GM12878 (cell line): ENCODE measurements around the gene EDNRA. TPM values are rescaled to one million over a fixed set of nuclear protein-coding genes. Genes with fewer than 3 reads are reported as not detected.

ENCODE experiments used
- ATAC-seq: fragments of 200-7000 bp; cut with Tn5 transposase; 3 replicates; pipeline ENCODE4 v1.9.1; 2020; ENCODE audit warnings: mild to moderate bottlenecking, moderate library complexity
- BruUV-seq: library from RNA; stranded (reverse); fragments of 400-500 nt; replicated peaks from 2 replicates; lab custom pipeline; 2021; lab: Mats Ljungman, UMichigan
- CTCF ChIA-PET: fragments of 300-600 bp; sonication (Branson Sonifier 250); formaldehyde crosslinking; extraction: SDS; loops from one replicate; lab custom pipeline; 2021; ENCODE audit warnings: inconsistent platforms; lab: Yijun Ruan, JAX
- POLR2A ChIA-PET: fragments of 350-600 bp; formaldehyde crosslinking; extraction: SDS; loops from one replicate; lab custom pipeline; 2021; ENCODE audit warnings: inconsistent platforms; lab: Charles Lee
- RAD21 ChIA-PET: fragments of 300-600 bp; sonication (Branson Sonifier 250); formaldehyde crosslinking; loops from one replicate; lab custom pipeline; 2023; ENCODE audit warnings: antibody characterized with exemption; ENCODE audit not compliant: unreplicated experiment; lab: Charles Lee
- SMC1A ChIA-PET: fragments of 300-600 bp; sonication (Branson Sonifier 250); formaldehyde crosslinking; loops from one replicate; lab custom pipeline; 2023; ENCODE audit not compliant: unreplicated experiment, uncharacterized antibody; lab: Charles Lee
- DNase-seq: peaks from one replicate; pipeline ENCODE4 v3.0.0-alpha.2; 2011; ENCODE audit warnings: low read depth, low spot score
- FAIRE-seq: peaks from 3 replicates; lab custom pipeline; 2011; peaks lifted over from hg19 to GRCh38; lab: Jason Lieb, UNC
- H2AFZ ChIP-seq: 2 replicates; pipeline ENCODE4 v1.6.0; 2011; ENCODE audit warnings: low read depth, low read length, control low read depth; ENCODE audit not compliant: control insufficient read depth
- H3K27ac ChIP-seq: 2 replicates; pipeline ENCODE4 v1.5.1; 2011; ENCODE audit warnings: control low read depth; ENCODE audit not compliant: control insufficient read depth, insufficient read depth
- H3K27me3 ChIP-seq, 2 experiments: replicated peaks in 1 of 2; 2 replicates each; pipeline versions ENCODE4 v1.6.0 to v1.6.1; 2011; ENCODE audit warnings: low read length in 1 of 2; ENCODE audit not compliant: control insufficient read depth in 2 of 2, insufficient read depth in 2 of 2
- H3K36me3 ChIP-seq, 2 experiments: 2 replicates each; pipeline ENCODE4 v1.5.1; 2011; ENCODE audit warnings: low read length in 1 of 2; ENCODE audit not compliant: control insufficient read depth in 2 of 2, insufficient read depth in 2 of 2
- H3K4me1 ChIP-seq: 2 replicates; pipeline ENCODE4 v1.6.1; 2011; ENCODE audit warnings: mild to moderate bottlenecking, low read length, moderate library complexity, mixed read lengths; ENCODE audit not compliant: control insufficient read depth, insufficient read depth
- H3K4me2 ChIP-seq: 2 replicates; pipeline ENCODE4 v1.6.0; 2011; ENCODE audit warnings: control low read depth; ENCODE audit not compliant: control insufficient read depth, insufficient read depth
- H3K4me3 ChIP-seq: fragments of 200-600 bp; sonication (generic); 2 replicates; pipeline ENCODE4 v1.5.1; 2016
- H3K79me2 ChIP-seq: 2 replicates; pipeline ENCODE4 v1.6.0; 2011; ENCODE audit warnings: low read length; ENCODE audit not compliant: control insufficient read depth, insufficient read depth
- H3K9ac ChIP-seq: 2 replicates; pipeline ENCODE4 v1.8.0; 2011; ENCODE audit warnings: low read length, control low read depth, mixed read lengths; ENCODE audit not compliant: control insufficient read depth, insufficient read depth
- H3K9me3 ChIP-seq: replicated peaks from 3 replicates; pipeline ENCODE4 v1.5.1; 2011; ENCODE audit warnings: mild to moderate bottlenecking, low read length; ENCODE audit not compliant: control insufficient read depth, insufficient read depth
- H4K20me1 ChIP-seq: 2 replicates; pipeline ENCODE4 v1.6.0; 2011; ENCODE audit not compliant: control insufficient read depth, insufficient read depth
- ATF2 ChIP-seq: IDR thresholded peaks from 2 replicates; pipeline ENCODE4 v1.6.1; 2012; ENCODE audit warnings: low read length, inconsistent platforms
- BACH1 ChIP-seq: fragments of 450-650 bp; IDR thresholded peaks from 2 replicates; pipeline ENCODE4 v1.6.1; 2017; ENCODE audit warnings: mild to moderate bottlenecking, borderline replicate concordance
- BCL3 ChIP-seq: IDR thresholded peaks from 2 replicates; pipeline ENCODE4 v1.6.1; 2011; ENCODE audit warnings: borderline replicate concordance, low read depth, mild to moderate bottlenecking, moderate library complexity, low read length; ENCODE audit not compliant: insufficient read depth, poor library complexity, severe bottlenecking
- HCFC1 ChIP-seq: fragments of 150-350 bp; IDR thresholded peaks from 2 replicates; pipeline ENCODE4 v1.6.1; 2014; ENCODE audit warnings: low read length
- NFYB ChIP-seq: IDR thresholded peaks from 2 replicates; pipeline ENCODE4 v1.6.1; 2011; ENCODE audit warnings: low read depth, mild to moderate bottlenecking, low read length, improper control_type of control experiment, moderate library complexity; ENCODE audit not compliant: insufficient read depth
- PAX5 ChIP-seq: IDR thresholded peaks from 2 replicates; pipeline ENCODE4 v1.6.1; 2011; ENCODE audit warnings: low read depth, low read length, borderline replicate concordance
- PBX3 ChIP-seq: IDR thresholded peaks from 2 replicates; pipeline ENCODE4 v1.6.1; 2011; ENCODE audit warnings: mild to moderate bottlenecking, low read depth, low read length, moderate library complexity; ENCODE audit not compliant: insufficient replicate concordance
- SUPT20H ChIP-seq: IDR thresholded peaks from 2 replicates; pipeline ENCODE4 v1.6.1; 2011; ENCODE audit warnings: low read depth, mild to moderate bottlenecking, low read length, moderate library complexity, borderline replicate concordance; ENCODE audit not compliant: control insufficient read depth
- USF2 ChIP-seq: IDR thresholded peaks from 2 replicates; pipeline ENCODE4 v1.6.1; 2011; ENCODE audit warnings: low read depth, low read length, improper control_type of control experiment, borderline replicate concordance
- ZBED1 ChIP-seq: IDR thresholded peaks from 2 replicates; pipeline ENCODE4 v1.6.1; 2016; ENCODE audit warnings: borderline replicate concordance
- WGBS: methylation state at CpG from one replicate; pipeline ENCODE4 v1.1.6; 2016; ENCODE audit warnings: low lambda C conversion rate; ENCODE audit not compliant: insufficient replicate concordance, insufficient coverage; ENCODE audit errors: missing lambda C conversion rate; 5-methylcytosine and 5-hydroxymethylcytosine counted together
- in situ Hi-C: fragments of 300-500 bp; cut with MboI; formaldehyde crosslinking; loops from 9 replicates; pipeline ENCODE4 v1.14.3; 2018; ENCODE audit warnings: mixed read lengths
- intact Hi-C: fragments of 100-400 bp; cut with micrococcal nuclease; formaldehyde crosslinking; loops from one replicate; pipeline ENCODE4 v1.14.2; 2022; ENCODE audit not compliant: unreplicated experiment
- polyA plus RNA-seq, 11 experiments: library from polyadenylated mRNA; depleted of rRNA in 4 of 11; unstranded in 6 of 11; stranded (reverse) in 5 of 11; fragments of >200 nt; fragmentation: Nextera tagmentation in 4 of 11; fragmentation: Illumina TruSeq in 1 of 11; extraction: Ambion mirVana in 4 of 11; extraction: Trizol in 1 of 11; gene quantifications; 1 replicate in 1 of 11; 2 replicates in 10 of 11; pipeline versions ENCODE4 v1.2.1 to v1.2.3, GENCODE V29; 2011 to 2016; ENCODE audit warnings: inconsistent platforms in 2 of 11, missing spikeins in 2 of 11, low read depth in 1 of 11
- total RNA-seq, 4 experiments: library from RNA; depleted of rRNA in 3 of 4; stranded (reverse); fragments of >200 nt in 3 of 4; fragmentation: Illumina TruSeq in 1 of 4; extraction: Trizol in 1 of 4; gene quantifications; 2 replicates each; pipeline versions ENCODE4 v1.2.1 to v1.2.3, GENCODE V29; 2013 to 2021

EDNRA gene
- total and polyA plus RNA-seq, 10 of the 15 experiments (the other 5 are each of a cell fraction or from before 2014, with no cell fraction given) = 0.01 to 0.32 (median 0.13) TPM

GRCh38 chr4:147580396-147580795 is 99.5 kb downstream of the EDNRA start:
- no peaks in the 10 kb centered on the region for H3K79me2 ChIP-seq
- intact Hi-C loops = no loop called here
- no peak for DNase-seq
- 0% methylated on average over 1 of the region's 1 CpG for WGBS
- no TSS peak for BruUV-seq
- no peak overlapping the region for H3K27ac ChIP-seq
- no peak overlapping the region for H2AFZ ChIP-seq
- FAIRE-seq = no peak
- no peaks in the 10 kb centered on the region for H3K36me3 ChIP-seq
- SMC1A ChIA-PET = interaction anchor here (2.0 kb wide), 1 partner anchor 9 kb away, joined by 6 read pairs; no protein-coding TSS in a partner anchor
- TF ChIP-seq SUPT20H (no peak), PAX5 (no peak), BCL3 (no peak), BACH1 (no peak), ATF2 (no peak), NFYB (no peak), ZBED1 (no peak), USF2 (no peak), HCFC1 (no peak), PBX3 (no peak)
- TF ChIP-seq, all 136 proteins: peak for 0
- Histone ChIP-seq H3K9ac (no peak overlapping the region), H3K4me3 (no peak overlapping the region), H3K4me1 (no peaks in the 10 kb centered on the region; the same call in 1 of the 2 replicates), H3K27me3 (no peaks in the 10 kb centered on the region), H3K9me3 (peaks cover 4% of the 10 kb centered on the region; the same call in 1 of the 3 replicates), H3K4me2 (no peak overlapping the region), H4K20me1 (no peaks in the 10 kb centered on the region)
- ATAC-seq = no peak
- RAD21 ChIA-PET = interaction anchor here (1.3 kb wide), 1 partner anchor 9 kb away, joined by 3 read pairs; no protein-coding TSS in a partner anchor
- CTCF ChIA-PET = interaction anchor here (1.1 to 2.4 kb wide), 4 partner anchors 9 to 287 kb away, joined by 3 to 10 read pairs (median 6); no protein-coding TSS in a partner anchor
- in situ Hi-C loops = loop anchor here (5.0 kb wide), 1 partner anchor 418 kb away; no protein-coding TSS in a partner anchor
- POLR2A ChIA-PET = no interaction called here
